ENCODE data around the gene METTL9.

- TF ChIP-seq CTCF (IDR thresholded peaks at IDR 0.05), result no peak
- TF ChIP-seq EP300 (IDR thresholded peaks at IDR 0.05), result no peak
- no peak for TF ChIP-seq POLR2A (IDR thresholded peaks at IDR 0.05)
These were observed 48.3 kb downstream of the METTL9 start for GRCh38 chr16:21647562-21648164.

Data from ovary (tissue), 3 donors.